GM19468 (cell line): ENCODE data around the gene MED19.
A peak's percentile ranks its signal among the peaks of the same experiment; 100 is the strongest.
"Not testable (repeated sequence)": the region's sequence is repeated elsewhere in the genome, so short reads cannot be mapped to it uniquely, and the experiment has no call there.

Source experiments
- ATAC-seq: cut with Tn5 transposase; IDR thresholded peaks from one replicate; pipeline ENCODE4 v1.9.1; 2021; ENCODE audit warnings: mild to moderate bottlenecking, moderate library complexity, moderate number of reproducible peaks; ENCODE audit not compliant: unreplicated experiment; ENCODE audit errors: extremely low read depth

Gene MED19

GRCh38 chr11:57711414-57712255 lies at the start of gene MED19:
Gene MED19, minus strand, starts transcription at chr11:57712215. Its CDS starts 36 bp downstream, at chr11:57712179.
- ATAC-seq = peak; percentile 27

DNA sequence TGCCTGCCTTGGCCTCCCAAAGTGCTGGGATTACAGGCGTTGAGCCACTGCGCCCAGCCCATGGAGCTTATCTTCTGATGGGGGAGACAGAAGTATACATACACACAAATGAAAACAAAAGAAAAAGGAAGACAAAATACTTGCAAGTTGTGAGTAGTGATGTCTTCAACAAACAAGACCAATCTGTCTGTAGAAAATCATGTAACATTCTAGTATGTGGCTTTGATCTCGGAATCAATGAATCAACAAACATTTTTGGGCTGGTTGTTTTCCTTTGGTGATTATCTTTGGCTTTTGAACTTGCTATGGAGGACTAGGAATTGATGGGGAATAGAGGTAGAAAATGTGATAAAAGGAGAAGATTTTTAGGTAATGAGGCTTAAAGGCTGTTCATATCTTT lies 46.2 kb upstream of the MED19 start:
- ATAC-seq = no peak

GRCh38 chr11:57752954-57753353 lies 40.9 kb upstream of the MED19 start:
- ATAC-seq = no peak

DNA sequence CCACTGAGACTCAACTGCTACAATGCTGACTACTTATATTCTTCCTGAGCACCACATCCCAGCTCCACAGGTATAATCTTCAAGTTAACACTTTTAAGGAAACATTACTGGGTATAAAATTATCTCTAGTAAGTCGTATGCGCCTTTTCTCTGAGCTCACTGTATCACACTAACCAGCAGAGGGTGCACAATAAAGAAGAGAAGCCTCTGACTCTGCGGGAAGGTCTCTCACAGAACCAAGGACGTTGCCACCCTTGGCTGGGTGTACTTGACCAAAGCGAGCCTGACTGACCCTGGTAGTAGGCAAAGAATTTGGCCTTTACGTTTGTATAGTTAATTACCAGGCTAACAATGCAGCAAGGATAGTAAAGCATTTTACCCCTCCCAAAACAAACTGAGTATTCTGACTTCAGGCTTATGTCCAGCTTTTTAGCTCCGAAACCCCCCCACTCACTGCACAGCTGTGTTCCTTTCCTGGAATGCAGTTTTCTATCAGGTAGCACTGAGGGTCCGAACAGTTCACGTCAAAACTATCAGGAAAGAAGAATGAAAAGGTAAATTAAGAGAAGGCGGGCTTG lies 39.8 kb upstream of the MED19 start, which contains the start of gene BTBD18:
Gene BTBD18, minus strand, starts transcription at position 144 of the 578 bp plus-strand sequence. CDS start 631 bp downstream, outside the sequence.
- no peak for ATAC-seq

GRCh38 chr11:57751176-57751575 lies 39.2 kb upstream of the MED19 start:
- no peak for ATAC-seq

DNA sequence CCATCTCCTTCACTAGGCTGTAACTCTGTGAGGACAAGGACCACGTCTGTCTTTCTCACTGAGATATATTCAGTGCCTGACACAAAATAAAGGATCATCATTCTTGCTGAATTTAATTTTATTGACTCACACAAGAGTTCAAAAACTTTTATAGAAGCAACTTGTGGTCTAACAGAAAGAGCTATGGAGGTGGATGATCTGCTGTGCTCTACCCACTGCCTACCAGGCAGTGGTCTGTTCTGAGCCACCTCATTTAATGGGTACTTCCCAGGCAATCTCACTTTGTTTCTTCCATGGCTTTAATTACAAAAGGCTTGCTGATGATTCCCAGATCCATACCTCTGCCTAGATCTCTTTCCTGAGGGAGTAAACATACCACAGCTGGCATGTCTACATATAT lies 34.9 kb upstream of the MED19 start:
- ATAC-seq = no peak

- ATAC-seq = no peak
These were observed 33.2 kb upstream of the MED19 start for GRCh38 chr11:57745206-57745605.

DNA sequence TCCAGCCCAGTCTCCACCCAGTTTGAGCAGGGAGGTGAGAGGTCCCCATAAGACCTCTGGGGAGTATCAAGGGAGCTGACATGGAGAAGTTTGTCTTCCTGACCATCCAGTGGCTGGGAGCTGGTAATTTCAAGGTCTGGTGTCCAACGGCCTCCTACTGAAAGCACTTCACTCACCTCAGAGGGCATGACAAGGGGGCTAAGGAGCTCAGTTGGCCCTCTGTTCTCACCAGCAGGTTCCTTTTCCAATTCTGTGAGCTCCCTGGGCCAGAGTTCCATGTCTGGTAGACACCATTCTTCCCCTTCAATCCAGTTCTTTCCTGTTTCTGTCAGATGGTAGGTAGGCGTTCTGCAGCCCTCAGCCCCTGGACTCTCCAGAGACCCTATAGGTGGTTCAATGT lies 32.3 kb upstream of the MED19 start:
- no peak for ATAC-seq

DNA sequence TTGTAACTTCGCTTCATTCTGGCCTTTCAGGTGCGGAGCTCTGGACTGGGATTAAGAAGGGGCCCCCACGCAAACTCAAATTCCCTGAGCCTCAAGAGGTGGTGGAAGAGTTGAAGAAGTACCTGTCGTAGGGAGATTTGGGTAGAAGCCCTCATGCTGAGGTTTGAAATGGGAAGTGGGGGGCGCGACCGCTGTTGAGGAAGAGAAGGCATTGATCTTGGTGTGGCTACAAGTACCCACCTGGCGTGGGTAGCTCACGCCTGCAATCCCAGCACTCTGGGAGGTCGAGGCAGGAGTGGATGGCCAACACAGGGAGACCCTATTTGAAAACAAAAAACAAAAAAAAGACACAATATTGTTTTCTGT lies 30.1 kb upstream of the MED19 start:
- no peak for ATAC-seq

DNA sequence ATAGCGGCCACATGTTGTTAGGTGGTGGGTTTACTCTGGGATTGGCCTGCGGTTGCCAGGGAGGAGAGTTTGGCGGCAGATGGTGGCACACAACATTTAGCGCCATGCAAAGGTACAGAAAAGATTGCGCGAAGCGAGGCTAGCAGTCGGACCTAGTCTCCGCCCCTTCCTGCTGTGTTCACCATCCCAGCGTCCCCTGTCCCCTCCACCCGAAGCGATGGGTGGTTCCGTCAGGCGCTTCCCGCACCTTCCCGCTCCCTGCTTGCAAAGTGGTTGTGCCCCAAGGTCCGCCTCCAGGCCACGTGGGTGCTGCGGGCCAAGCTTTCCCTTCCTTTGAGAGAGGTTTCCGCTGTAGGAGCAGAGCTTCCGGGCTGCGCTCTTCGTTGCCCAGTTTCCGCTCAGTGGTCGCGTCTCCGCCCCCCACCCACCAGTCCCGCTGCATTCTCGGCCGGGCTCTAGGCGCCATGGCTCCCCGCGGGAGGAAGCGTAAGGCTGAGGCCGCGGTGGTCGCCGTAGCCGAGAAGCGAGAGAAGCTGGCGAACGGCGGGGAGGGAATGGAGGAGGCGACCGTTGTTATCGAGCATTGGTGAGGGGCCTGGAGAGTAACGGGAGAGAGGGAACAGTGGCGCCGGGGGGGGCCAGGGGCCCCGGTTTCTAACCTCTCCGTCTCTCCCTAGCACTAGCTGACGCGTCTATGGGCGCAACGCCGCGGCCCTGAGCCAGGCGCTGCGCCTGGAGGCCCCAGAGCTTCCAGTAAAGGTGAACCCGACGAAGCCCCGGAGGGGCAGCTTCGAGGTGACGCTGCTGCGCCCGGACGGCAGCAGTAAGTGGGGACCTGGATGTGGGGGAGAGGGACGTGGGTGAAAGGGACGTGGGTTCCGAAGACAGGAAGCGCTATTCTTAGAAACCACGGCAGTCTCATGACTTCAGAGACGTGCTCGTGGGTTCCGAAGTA lies 29.4 kb upstream of the MED19 start, which contains the start of gene SELENOH:
Gene SELENOH, plus strand, starts transcription at position 360 of the 955 bp plus-strand sequence. Its CDS starts 105 bp downstream, at position 465.
- peak; percentile 83 for ATAC-seq

GRCh38 chr11:57735619-57736298 lies 23.7 kb upstream of the MED19 start:
- no peak for ATAC-seq

DNA sequence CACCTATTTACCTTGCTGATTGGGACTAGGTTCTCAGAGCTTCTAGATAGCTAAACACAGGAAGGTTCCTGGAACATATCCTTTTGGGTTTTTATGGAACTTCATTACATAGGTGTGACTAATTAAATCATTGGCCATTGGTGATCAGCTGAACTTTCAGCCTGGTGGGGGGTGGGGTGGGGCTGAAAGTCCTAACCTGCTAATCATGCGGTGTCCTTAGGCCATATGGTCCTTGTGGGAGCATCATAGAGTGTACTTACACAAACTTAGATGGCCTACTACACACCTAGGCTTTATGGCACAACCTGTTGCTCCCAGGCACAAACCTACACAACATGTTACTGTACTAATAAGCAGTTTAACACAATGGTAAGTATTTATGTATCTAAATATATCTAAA lies 20.6 kb upstream of the MED19 start:
- ATAC-seq = no peak

GRCh38 chr11:57729479-57729878 lies 17.5 kb upstream of the MED19 start:
- ATAC-seq = no peak

DNA sequence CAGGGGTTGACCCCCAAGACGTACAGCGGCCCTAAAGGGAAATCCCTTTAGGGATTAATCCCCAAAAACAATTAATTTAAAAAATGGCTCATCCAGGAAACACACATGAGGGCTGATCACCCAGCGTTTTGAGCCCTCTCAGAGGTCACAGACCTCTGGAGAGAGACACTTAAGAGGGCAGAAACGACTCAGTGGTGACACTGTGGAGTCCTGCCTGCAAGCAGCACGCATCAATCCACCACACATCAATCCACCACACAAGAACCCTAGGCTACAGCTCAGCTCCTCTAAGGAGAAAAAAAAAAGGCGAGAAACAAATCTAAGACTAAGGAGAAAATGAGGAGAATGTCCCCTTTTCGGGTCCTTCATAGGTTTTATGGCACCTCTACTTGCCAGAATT lies 16.8 kb upstream of the MED19 start:
- no peak for ATAC-seq

- no peak for ATAC-seq
These were observed 15.2 kb upstream of the MED19 start for GRCh38 chr11:57727185-57727584.

DNA sequence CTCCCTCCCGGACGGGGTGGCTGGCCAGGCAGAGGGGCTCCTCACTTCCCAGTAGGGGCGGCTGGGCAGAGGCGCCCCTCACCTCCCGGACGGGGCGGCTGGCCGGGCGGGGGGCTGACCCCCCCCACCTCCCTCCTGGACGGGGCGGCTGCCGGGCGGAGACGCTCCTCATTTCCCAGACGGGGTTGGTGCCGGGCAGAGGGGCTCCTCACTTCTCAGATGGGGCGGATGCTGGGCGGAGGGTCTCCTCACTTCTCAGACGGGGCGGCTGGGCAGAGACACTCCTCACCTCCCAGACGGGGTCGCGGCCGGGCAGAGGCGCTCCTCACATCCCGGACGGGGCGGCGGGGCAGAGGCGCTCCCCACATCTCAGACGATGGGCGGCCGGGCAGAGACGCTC lies 4.7 kb upstream of the MED19 start:
- not testable (repeated sequence) for ATAC-seq

DNA sequence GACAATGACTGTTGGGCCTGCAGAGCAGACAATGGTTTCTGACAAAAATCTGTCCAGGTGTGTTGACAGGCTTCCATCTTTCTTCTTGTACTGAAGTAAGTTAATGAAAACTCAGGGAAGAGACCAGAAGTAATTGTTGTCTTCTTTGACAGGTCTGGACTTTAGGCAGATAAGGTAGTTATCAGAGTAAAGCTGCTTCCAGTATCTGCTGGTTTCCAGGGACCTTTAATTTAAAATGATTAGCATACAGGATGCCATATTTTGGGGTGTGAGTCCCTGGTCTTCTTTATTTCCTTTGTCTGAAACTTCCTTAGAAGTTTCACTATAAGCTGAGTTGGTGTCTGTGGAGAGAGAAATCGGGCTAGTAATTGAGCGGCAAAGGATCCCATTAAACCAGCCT lies 1.8 kb upstream of the MED19 start:
- no peak for ATAC-seq

GRCh38 chr11:57712256-57713150 lies 488 bp upstream of the MED19 start, which contains the start of gene TMX2:
Gene TMX2, plus strand, starts transcription at chr11:57712593. Its CDS starts 26 bp downstream, at chr11:57712619.
- ATAC-seq = peak; percentile 96
